ENCODE data around the gene TMEM203.

GRCh38 chr9:137236238-137236935, 30.9 kb upstream of the TMEM203 start:
- TF ChIP-seq CTCF (IDR thresholded peaks at IDR 0.05) (peak; percentile 96 to 99 (median 99)), POLR2A (IDR thresholded peaks at IDR 0.05) (no peak), EP300 (IDR thresholded peaks at IDR 0.05) (no peak)

All from ovary (tissue), 3 donors.